ENCODE data around the gene LMNTD2.

DNA sequence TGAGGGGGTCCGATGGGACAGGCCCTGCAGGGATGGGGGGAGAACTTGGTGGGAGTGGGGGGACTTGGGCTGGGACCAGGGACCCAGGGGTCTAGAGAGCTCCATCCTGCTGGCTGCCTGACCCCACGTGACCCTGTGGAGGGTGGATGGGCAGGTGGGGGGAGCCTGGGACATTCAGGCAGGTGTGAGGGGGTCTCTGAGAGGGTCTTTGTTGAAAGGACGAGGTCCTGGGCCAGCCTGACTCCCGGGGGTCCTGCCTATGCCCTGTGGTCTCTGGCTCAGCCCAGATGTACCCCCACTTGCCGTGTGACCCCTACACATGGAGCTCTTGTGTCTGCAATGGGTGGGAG lies 15.7 kb downstream of the LMNTD2 start:
- TF ChIP-seq, protein P1, sequence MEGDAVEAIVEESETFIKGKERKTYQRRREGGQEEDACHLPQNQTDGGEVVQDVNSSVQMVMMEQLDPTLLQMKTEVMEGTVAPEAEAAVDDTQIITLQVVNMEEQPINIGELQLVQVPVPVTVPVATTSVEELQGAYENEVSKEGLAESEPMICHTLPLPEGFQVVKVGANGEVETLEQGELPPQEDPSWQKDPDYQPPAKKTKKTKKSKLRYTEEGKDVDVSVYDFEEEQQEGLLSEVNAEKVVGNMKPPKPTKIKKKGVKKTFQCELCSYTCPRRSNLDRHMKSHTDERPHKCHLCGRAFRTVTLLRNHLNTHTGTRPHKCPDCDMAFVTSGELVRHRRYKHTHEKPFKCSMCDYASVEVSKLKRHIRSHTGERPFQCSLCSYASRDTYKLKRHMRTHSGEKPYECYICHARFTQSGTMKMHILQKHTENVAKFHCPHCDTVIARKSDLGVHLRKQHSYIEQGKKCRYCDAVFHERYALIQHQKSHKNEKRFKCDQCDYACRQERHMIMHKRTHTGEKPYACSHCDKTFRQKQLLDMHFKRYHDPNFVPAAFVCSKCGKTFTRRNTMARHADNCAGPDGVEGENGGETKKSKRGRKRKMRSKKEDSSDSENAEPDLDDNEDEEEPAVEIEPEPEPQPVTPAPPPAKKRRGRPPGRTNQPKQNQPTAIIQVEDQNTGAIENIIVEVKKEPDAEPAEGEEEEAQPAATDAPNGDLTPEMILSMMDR (IDR thresholded peaks at IDR 0.05; ENCODE audit: low read length) = no peak
- TF ChIP-seq EZH2 (IDR thresholded peaks at IDR 0.05; ENCODE audit: borderline replicate concordance, low read length) = no peak
